Middle frontal gyrus (tissue), 1 donor: ENCODE results near the gene SLX9.
A peak's percentile ranks its signal among the peaks of the same experiment; 100 is the strongest.
"Not testable (repeated sequence)": the region's sequence is repeated elsewhere in the genome, so short reads cannot be mapped to it uniquely, and the experiment has no call there.

Experiments
- DNase-seq: peaks from one replicate; pipeline ENCODE4 v3.0.0-alpha.2; 2015; ENCODE audit warnings: low spot score; ENCODE audit errors: extremely low spot score

The SLX9 gene

GRCh38 chr21:44902268-44903049 lies 37.4 kb upstream of the SLX9 start:
- no peak for DNase-seq

GRCh38 chr21:44903050-44903685 lies 36.7 kb upstream of the SLX9 start:
- DNase-seq: no peak

GRCh38 chr21:44903689-44904088 lies 36.1 kb upstream of the SLX9 start:
- no peak for DNase-seq

GRCh38 chr21:44904141-44904923 lies 35.5 kb upstream of the SLX9 start:
- DNase-seq: no peak

GRCh38 chr21:44905016-44905727 lies 34.7 kb upstream of the SLX9 start:
- DNase-seq: no peak

- no peak for DNase-seq
These were observed 34.1 kb upstream of the SLX9 start for GRCh38 chr21:44905728-44906090.

- DNase-seq: no peak
These were observed 32.4 kb upstream of the SLX9 start for GRCh38 chr21:44907225-44907965.

GRCh38 chr21:44907966-44908895 lies 31.6 kb upstream of the SLX9 start:
- no peak for DNase-seq

GRCh38 chr21:44908908-44909307 lies 30.9 kb upstream of the SLX9 start:
- no peak for DNase-seq

GRCh38 chr21:44909719-44910118 lies 30.1 kb upstream of the SLX9 start:
- DNase-seq: no peak

- no peak for DNase-seq
These were observed 29.4 kb upstream of the SLX9 start for GRCh38 chr21:44910229-44911067.

- no peak for DNase-seq
These were observed 28.8 kb upstream of the SLX9 start for GRCh38 chr21:44911068-44911383.

GRCh38 chr21:44911384-44912157 lies 28.3 kb upstream of the SLX9 start:
- DNase-seq: peak; percentile 31

GRCh38 chr21:44912158-44912473 lies 27.7 kb upstream of the SLX9 start:
- no peak for DNase-seq

GRCh38 chr21:44912506-44913412 lies 27.1 kb upstream of the SLX9 start:
- DNase-seq: not testable (repeated sequence)

GRCh38 chr21:44913425-44914175 lies 26.2 kb upstream of the SLX9 start:
- DNase-seq: no peak
